ENCODE results near the gene OOEP. TPM values are rescaled to one million over a fixed set of nuclear protein-coding genes. Genes with fewer than 3 reads are reported as not detected.

The OOEP gene
- total RNA-seq, 1 donor from 2014 or later: 1.0 TPM

- intact Hi-C loops (cut with micrococcal nuclease): no loop called here
Observed at GRCh38 chr6:73367761-73368355, 1.8 kb downstream of the OOEP start.

- intact Hi-C loops (cut with micrococcal nuclease): no loop called here
Observed at GRCh38 chr6:73364549-73364948, 5.1 kb downstream of the OOEP start.

- intact Hi-C loops (cut with micrococcal nuclease): no loop called here
Observed at GRCh38 chr6:73364121-73364520, 5.6 kb downstream of the OOEP start.

GRCh38 chr6:73363537-73363875, 6.2 kb downstream of the OOEP start:
- intact Hi-C loops (cut with micrococcal nuclease): no loop called here

GRCh38 chr6:73362869-73363536, 6.7 kb downstream of the OOEP start:
- intact Hi-C loops (cut with micrococcal nuclease): no loop called here

- intact Hi-C loops (cut with micrococcal nuclease): no loop called here
Observed at GRCh38 chr6:73362358-73362757, 7.3 kb downstream of the OOEP start, which contains the start of gene KHDC3L. Gene KHDC3L, plus strand, starts transcription at chr6:73362658. Its CDS starts 72 bp downstream, at chr6:73362730.

GRCh38 chr6:73353636-73354593, 15.8 kb downstream of the OOEP start, which contains the start of gene DPPA5:
Gene DPPA5, minus strand, starts transcription at chr6:73354276. Its CDS starts 51 bp downstream, at chr6:73354225.
- intact Hi-C loops (cut with micrococcal nuclease): no loop called here

GRCh38 chr6:73349311-73349710, 20.4 kb downstream of the OOEP start:
- intact Hi-C loops (cut with micrococcal nuclease): no loop called here

- intact Hi-C loops (cut with micrococcal nuclease): no loop called here
Observed at GRCh38 chr6:73348550-73349204, 21.0 kb downstream of the OOEP start.

GRCh38 chr6:73343164-73343563, 26.5 kb downstream of the OOEP start:
- intact Hi-C loops (cut with micrococcal nuclease): no loop called here

- intact Hi-C loops (cut with micrococcal nuclease): no loop called here
Observed at GRCh38 chr6:73342174-73342573, 27.5 kb downstream of the OOEP start.

GRCh38 chr6:73341335-73341734, 28.4 kb downstream of the OOEP start:
- intact Hi-C loops (cut with micrococcal nuclease): no loop called here

- intact Hi-C loops (cut with micrococcal nuclease): no loop called here
Observed at GRCh38 chr6:73340048-73340447, 29.6 kb downstream of the OOEP start.

- intact Hi-C loops (cut with micrococcal nuclease): no loop called here
Observed at GRCh38 chr6:73339340-73339739, 30.4 kb downstream of the OOEP start.

GRCh38 chr6:73329201-73329600, 40.5 kb downstream of the OOEP start:
- intact Hi-C loops (cut with micrococcal nuclease): loop anchor here (5.0 kb wide), 1 partner anchor 1797 kb away; no protein-coding TSS in a partner anchor

GRCh38 chr6:73328790-73329189, 40.9 kb downstream of the OOEP start:
- intact Hi-C loops (cut with micrococcal nuclease): loop anchor here (5.0 kb wide), 1 partner anchor 1796 kb away; no protein-coding TSS in a partner anchor

- intact Hi-C loops (cut with micrococcal nuclease): loop anchor here (1.0 to 5.0 kb wide), 8 partner anchors 15 to 1793 kb away; no protein-coding TSS in a partner anchor
Observed at GRCh38 chr6:73325656-73326055, 44.0 kb downstream of the OOEP start.

GRCh38 chr6:73323323-73323722, 46.4 kb downstream of the OOEP start:
- intact Hi-C loops (cut with micrococcal nuclease): no loop called here

Measured in T-helper 1 cell treated with Interleukin-12 subunit alpha and Interleukin-12 subunit beta and Interleukin-4 antibody, amounts not matched to agents 30 ng/mL and 1 ng/mL, for 36 hours (primary cell).